ENCODE data around the gene ETV7. TPM values are rescaled to one million over a fixed set of nuclear protein-coding genes. Genes with fewer than 3 reads are reported as not detected.

Gene ETV7
- total and polyA plus RNA-seq, 9 donors = 1.1 to 3.7 (median 1.7) TPM

DNA sequence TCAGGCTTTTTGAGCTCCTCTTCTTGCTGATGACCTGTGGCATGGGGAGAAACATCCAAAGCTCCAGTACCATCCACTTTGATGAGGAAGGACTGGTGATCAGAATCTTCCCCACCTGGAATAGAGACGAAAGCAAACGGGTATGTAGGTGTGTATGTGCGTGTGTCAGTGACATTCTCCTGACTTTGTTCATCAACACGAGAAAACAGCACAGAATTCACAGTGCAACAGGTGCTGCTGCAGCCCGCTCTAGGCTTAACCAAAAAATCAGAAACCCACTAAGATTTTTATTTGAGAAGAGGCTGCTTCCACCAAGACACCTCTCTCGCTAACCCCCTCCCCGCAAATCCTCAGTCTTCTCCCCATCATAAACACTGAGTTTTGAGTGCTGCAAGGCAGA, 58.9 kb downstream of the ETV7 start:
- DNase-seq = no peak
- WGBS, 3 donors = 77 to 85% (median 85%) methylated on average over 7 of the region's 7 CpGs
- no peaks in the 10 kb centered on the region for H3K27me3 ChIP-seq
- TF ChIP-seq, protein P1, sequence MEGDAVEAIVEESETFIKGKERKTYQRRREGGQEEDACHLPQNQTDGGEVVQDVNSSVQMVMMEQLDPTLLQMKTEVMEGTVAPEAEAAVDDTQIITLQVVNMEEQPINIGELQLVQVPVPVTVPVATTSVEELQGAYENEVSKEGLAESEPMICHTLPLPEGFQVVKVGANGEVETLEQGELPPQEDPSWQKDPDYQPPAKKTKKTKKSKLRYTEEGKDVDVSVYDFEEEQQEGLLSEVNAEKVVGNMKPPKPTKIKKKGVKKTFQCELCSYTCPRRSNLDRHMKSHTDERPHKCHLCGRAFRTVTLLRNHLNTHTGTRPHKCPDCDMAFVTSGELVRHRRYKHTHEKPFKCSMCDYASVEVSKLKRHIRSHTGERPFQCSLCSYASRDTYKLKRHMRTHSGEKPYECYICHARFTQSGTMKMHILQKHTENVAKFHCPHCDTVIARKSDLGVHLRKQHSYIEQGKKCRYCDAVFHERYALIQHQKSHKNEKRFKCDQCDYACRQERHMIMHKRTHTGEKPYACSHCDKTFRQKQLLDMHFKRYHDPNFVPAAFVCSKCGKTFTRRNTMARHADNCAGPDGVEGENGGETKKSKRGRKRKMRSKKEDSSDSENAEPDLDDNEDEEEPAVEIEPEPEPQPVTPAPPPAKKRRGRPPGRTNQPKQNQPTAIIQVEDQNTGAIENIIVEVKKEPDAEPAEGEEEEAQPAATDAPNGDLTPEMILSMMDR (IDR thresholded peaks at IDR 0.05) = no peak
- TF ChIP-seq EP300 (IDR thresholded peaks at IDR 0.05) (no peak), POLR2A (IDR thresholded peaks at IDR 0.05) (no peak)
- H3K4me3 ChIP-seq = no peak overlapping the region
- intact Hi-C loops (cut with DNase I) = no loop called here
- H3K4me1 ChIP-seq (ENCODE audit: insufficient read depth) = no peaks in the 10 kb centered on the region
- no peak overlapping the region for H3K27ac ChIP-seq
- no peaks in the 10 kb centered on the region for H3K9me3 ChIP-seq
- no peaks in the 10 kb centered on the region for H3K36me3 ChIP-seq

DNA sequence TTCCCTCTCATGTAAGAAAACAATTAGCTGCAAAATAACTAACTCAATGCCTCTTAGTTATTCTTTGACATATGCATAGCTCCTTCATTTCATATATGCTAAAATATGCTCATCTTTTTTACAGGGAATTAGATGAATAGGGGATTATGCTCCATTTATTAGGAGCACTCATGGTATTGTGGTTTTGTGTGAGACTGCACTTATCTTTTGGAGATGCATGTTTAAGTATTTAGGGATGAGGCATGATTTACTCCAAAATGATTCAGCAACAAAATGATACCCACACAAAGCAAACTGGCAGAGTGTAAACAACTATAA, 59.6 kb downstream of the ETV7 start:
- Histone ChIP-seq H3K27ac (no peak overlapping the region), H3K27me3 (no peaks in the 10 kb centered on the region), H3K4me1 (ENCODE audit: insufficient read depth) (no peaks in the 10 kb centered on the region), H3K4me3 (no peak overlapping the region), H3K36me3 (no peaks in the 10 kb centered on the region), H3K9me3 (no peaks in the 10 kb centered on the region)
- DNase-seq = no peak
- TF ChIP-seq, protein P1 (IDR thresholded peaks at IDR 0.05) = no peak
- TF ChIP-seq EP300 (IDR thresholded peaks at IDR 0.05) = no peak
- TF ChIP-seq POLR2A (IDR thresholded peaks at IDR 0.05) = no peak
- intact Hi-C loops (cut with DNase I) = no loop called here

DNA sequence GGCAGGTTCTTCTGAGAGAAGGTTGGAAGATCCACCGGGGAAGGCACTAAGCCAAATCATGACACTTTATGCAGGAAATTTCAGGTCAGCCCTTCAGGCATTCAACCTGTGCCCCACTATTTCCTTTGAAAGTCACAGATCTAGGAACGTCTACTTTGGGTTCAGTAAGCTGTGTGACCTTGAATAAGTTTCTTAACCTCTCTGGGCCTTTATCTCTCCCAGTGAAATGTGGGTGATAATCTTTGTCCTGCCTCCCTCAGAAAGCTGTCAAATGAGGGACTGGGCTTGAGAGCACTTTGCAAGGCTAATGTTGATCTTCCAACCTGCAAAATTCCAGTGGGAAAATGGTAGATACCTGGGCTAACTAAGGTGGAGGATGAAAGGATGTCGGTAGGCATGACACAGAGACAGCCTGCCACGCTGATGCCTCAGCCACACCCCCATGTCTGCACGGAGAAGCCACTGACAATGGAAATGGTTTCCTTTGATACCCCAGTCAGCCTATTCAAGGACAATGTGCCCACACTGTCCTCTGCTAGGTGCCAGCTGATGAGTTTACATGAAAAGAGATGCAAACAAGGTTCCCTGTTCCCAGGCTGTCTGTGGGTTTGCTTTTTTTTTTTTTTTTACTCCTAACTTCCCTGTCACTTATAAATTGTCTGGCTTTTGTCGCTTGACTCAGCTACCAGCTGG, 60.1 kb downstream of the ETV7 start:
- Histone ChIP-seq H3K4me1 (ENCODE audit: insufficient read depth) (no peaks in the 10 kb centered on the region), H3K9me3 (no peaks in the 10 kb centered on the region), H3K27me3 (no peaks in the 10 kb centered on the region), H3K4me3 (no peak overlapping the region), H3K27ac (no peak overlapping the region), H3K36me3 (no peaks in the 10 kb centered on the region)
- DNase-seq = no peak
- TF ChIP-seq, protein P1 (IDR thresholded peaks at IDR 0.05) = no peak
- TF ChIP-seq POLR2A (IDR thresholded peaks at IDR 0.05) (no peak), EP300 (IDR thresholded peaks at IDR 0.05) (no peak)
- 52 to 60% (median 53%) methylated on average over 6 of the region's 6 CpGs for WGBS, 3 donors
- intact Hi-C loops (cut with DNase I) = no loop called here

DNA sequence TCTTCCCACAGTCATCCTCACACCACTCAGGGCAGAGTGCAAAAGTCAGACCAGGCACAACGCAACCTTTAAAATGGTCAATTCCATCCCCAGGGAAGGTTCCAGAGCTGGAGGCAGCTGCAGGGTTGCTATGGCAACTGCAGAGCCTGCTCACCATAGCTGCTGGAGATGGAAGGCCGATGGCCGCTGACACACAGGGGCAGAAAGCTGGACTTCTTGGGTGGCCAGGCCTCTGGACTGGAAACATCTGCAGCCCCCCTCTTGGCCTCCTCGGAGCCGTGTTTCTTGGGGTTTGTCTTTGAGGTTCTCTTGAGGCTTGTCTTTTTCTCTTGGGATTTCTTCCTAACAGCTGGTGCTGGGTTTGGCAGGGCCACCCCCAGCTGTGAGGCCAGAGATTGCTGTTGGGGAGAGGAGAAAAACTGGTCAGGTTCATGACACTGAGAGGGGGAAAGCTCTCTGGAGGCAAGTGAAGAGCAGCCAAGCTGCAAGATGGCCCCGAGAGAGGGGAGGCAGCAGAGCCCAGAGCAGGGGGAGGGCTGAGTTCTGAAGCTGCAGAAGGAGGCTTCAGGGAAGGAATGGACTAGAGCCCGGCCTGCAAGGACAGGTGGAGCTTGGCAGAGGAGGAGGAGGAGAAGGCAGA, 61.0 kb downstream of the ETV7 start:
- H3K27ac ChIP-seq = no peak overlapping the region
- no peaks in the 10 kb centered on the region for H3K27me3 ChIP-seq
- intact Hi-C loops (cut with DNase I) = no loop called here
- no peaks in the 10 kb centered on the region for H3K4me1 ChIP-seq (ENCODE audit: insufficient read depth)
- no peak overlapping the region for H3K4me3 ChIP-seq
- TF ChIP-seq, protein P1 (IDR thresholded peaks at IDR 0.05) = no peak
- TF ChIP-seq POLR2A (IDR thresholded peaks at IDR 0.05) (no peak), EP300 (IDR thresholded peaks at IDR 0.05) (no peak)
- 29 to 36% (median 32%) methylated on average over 7 of the region's 7 CpGs for whole genome bisulfite sequencing, 3 donors
- H3K36me3 ChIP-seq = no peaks in the 10 kb centered on the region
- H3K9me3 ChIP-seq = no peaks in the 10 kb centered on the region
- no peak for DNase-seq

Measured in ovary (tissue), 9 donors.